Activated CD8-positive, alpha-beta memory T cell treated with anti-CD3 and anti-CD28 coated beads, Interleukin-2, amount 50 U/mL, for 4 hours (primary cell): ENCODE data around the gene GFPT1.

Source experiments
- DNase-seq: peaks from one replicate; pipeline ENCODE4 v3.0.0-alpha.2; 2020

Gene GFPT1

DNA sequence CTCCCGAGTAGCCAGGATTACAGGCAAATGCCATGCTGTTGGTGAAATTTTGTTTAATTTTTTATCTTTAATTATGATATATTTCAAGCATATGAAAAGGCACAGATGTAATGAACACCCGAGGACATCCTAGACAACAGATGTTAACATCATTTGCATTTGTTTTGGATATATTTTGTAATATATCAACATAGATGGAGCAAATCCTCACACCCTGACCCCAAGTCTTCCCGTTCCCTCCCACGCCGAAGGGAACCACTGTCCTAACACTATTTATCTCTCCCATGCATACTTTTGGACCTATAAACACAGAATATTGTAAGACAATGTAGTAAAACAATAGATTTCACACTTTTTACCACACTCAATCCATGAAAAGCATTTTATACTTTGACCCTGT is 99.5 kb downstream of the GFPT1 start:
- no peak for DNase-seq

DNA sequence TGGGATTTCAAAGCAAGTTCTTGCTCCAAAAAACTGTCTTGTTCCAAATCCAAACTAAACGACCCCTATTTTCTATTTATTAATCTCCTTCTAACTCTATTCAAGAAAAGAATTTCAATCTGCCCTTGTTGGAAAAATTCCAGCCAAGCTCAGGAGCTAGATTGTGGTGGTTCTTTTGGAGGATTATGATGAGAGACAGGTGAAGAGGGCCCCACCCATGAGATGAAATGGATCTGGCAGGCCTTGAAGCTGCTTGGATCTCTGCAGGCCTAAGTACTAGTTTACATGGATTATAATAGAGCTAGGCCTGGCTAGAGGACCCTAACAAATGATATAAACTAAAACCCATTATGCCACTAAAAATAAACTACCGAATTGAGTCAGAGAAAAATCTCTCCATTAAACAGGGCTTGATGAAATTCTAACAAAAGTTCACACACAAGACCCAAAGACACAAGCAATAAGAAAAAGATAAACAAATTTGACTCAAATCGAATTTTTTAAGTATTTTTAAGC is 101.6 kb downstream of the GFPT1 start:
- DNase-seq: no peak

DNA sequence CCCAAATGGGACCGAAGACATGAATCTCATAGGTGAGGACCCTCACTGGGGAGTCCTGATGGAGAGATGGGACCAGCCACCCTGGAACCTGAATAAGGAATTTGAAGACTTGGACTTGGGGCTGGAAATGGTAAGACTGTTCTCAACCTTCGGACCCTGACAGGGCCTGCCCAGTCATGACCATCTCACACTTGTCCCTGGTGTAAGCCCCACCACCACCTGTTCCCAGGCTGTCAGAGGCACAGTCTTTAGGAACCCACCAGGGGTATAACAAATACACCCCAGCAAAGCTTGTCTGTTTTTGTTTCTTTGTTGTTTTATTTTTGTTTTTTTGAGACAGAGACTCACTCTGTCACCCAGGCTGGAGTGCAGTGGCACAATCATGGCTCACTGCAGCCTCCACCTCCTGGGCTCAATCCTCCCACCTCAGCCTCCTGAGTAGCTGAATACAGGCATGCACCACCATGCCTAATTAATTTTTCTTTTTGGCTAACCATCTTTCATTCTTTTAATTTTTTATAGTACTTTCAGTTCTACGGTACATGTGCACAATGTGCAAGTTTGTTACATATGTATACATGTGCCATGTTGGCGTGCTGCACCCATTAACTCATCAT is 106.1 kb downstream of the GFPT1 start:
- DNase-seq: no peak

DNA sequence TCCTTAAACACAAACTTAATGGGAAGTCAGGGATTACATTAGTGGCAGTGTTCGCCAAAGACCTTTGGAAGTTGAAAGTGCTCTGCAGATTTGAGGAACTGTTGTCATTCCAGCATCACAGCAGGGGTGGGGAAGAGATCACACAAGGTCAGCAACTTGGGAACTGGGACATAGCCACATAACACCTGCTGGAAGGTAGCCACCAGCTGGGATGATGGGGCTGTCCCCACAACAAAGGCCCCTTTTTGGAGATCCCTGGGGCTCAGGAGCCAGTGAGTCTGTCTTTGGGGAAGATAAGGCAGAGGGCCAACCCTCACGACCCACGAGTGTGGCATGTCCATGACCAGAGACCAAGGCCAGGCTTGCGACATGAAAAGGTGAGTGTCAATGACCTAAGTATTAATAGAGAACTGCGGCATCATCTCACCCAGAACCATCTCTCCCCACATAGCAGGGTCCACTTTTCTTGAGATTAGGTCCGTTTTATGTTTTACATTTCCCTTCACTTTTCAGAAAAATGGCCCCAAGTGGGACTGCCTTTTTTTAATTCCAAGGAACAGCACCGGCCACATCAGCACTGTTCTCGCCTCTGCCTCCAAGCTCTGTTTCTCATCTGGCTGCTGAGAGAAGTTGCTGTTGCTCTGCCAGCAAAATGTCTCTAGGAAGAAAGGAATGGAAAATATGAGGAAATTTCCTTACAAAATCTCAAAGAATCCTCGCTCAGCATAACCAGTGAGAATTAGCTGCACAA is 106.9 kb downstream of the GFPT1 start:
- no peak for DNase-seq

DNA sequence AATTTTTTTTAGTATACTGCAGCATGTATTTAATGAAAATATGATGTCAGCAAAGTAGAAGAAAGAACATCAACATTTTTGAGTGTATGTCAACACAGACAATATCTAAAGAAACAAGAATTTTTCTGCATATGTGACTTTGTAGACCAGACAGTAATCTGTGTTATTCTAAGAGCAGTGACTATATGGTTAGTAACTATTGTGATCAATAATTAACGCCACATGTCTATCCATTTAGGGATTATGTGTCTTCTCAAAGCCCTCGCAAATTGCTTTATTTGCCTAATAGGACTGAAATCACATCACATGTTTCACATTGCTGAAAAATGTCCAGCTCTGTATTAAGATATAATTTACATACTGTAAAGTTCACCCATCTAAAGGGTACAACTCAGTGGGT is 107.8 kb downstream of the GFPT1 start:
- no peak for DNase-seq

DNA sequence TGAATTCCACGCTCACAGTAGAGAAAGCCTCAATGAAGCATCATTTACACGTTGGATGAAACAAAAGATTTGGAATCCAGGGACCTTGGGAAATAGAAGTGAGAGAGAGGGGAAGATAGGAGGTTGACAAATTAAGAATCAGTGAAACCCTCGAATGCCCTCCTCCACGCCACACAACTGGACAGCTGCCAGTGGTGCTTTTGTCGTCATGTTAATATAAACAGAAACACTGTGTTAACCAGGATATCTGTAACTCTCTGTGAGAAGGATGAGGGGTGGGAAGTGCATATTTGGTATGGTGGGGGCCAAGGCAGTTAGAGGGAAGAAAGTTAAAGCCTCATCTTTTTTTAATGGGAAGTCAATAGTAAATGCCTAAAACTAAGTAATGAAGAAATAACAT is 108.7 kb downstream of the GFPT1 start:
- no peak for DNase-seq

DNA sequence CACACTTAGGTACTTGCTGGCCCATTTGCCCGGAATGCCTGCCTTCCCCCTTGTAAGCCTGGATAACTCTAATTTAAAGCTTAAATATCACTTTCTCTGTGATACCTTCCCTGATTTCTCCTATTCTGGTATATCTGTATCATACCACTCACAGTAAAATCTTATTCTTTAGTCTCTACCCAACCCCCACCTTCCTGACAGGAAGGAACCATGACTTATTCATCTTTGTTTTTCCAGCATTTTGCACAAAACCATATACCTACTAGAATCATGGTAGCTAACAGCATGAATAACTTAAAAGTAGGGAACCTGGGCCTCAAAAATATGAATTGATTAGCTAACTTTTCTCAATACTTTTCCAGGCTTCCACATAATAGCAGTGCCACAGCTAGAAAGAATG is 111.5 kb downstream of the GFPT1 start:
- DNase-seq: no peak

DNA sequence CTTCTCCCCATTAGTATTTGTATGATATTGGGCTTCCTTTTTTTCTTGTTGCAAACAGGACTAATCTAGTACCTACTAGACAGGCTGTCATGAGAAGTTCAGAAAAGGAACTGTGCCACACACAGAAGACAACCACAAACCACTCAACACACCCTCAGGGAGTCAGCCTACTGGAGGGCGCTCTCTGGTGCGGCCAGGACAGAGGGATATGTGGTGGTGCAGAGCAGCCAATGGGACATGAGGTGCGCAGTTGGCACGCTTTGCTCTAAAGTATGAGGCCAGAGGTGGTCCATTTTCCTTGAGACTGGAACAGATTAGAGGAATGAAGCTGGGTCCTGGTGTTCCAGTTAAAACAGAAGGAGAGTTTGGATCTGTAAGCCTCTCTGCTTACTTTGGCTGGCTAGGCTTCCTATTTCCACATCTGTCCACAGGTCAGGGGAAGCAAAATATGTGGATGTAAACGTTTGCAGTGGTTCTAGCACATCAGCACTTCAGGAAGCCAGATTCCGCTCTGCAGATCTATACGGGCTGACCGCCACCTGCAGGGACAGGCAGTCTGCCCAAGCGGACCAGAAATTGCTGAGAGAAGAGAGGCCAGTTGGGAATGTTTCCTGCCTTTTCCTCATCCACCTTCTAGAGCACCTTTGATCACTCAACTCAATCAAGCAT is 114.1 kb downstream of the GFPT1 start:
- no peak for DNase-seq

DNA sequence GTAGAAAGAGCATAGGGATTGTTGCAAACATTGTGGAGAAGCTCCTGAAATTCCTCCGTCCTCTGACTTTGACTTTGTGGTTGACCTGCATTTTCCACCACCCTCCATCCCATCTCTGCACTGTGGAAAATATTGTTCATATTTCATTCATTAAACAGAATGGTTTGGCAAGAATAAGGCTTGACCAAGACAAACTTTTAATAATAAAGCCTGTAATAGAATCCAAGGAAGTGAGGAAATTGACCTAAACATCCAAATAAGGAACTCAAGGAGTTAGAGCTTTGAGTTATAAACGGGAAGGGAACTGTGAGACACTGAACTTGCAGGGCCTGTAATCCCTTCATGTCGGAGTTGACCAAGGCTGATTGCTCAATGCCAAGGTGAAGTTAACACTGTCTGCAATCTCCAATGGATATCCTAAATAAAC is 115.2 kb downstream of the GFPT1 start:
- no peak for DNase-seq
